Esophagus muscularis mucosa (tissue), 4 donors: ENCODE results near the gene SH3GL3. TPM values are rescaled to one million over a fixed set of nuclear protein-coding genes. Genes with fewer than 3 reads are reported as not detected.

ENCODE experiments used
- DNase-seq: peaks from one replicate; pipeline ENCODE4 v3.0.0-alpha.2; 2017; ENCODE audit errors: extremely low spot score
- H3K27ac ChIP-seq, 4 donors: fragments of 200-600 bp; sonication (generic); replicated peaks in 1 of 4; 1 replicate in 3 of 4; 2 replicates in 1 of 4; pipeline ENCODE4 v1.5.1; 2016 to 2019; ENCODE audit warnings: mild to moderate bottlenecking in 1 of 4
- H3K27me3 ChIP-seq, 4 donors: fragments of 200-600 bp; sonication (generic); one replicate each; pipeline versions ENCODE4 v1.5.1 to v1.6.0; 2016 to 2019
- H3K36me3 ChIP-seq, 4 donors: fragments of 200-600 bp; sonication (generic); one replicate each; pipeline ENCODE4 v1.5.1; 2016 to 2019
- H3K4me1 ChIP-seq, 4 donors: fragments of 200-600 bp; sonication (generic); one replicate each; pipeline ENCODE4 v1.5.1; 2016 to 2019
- H3K4me3 ChIP-seq, 4 donors: fragments of 200-600 bp; sonication (generic); 1 replicate in 2 of 4; 2 replicates in 2 of 4; pipeline ENCODE4 v1.5.1; 2016 to 2019; ENCODE audit warnings: mild to moderate bottlenecking in 4 of 4, moderate library complexity in 1 of 4
- H3K9me3 ChIP-seq, 4 donors: fragments of 200-600 bp; sonication (generic); 1 replicate in 3 of 4; 2 replicates in 1 of 4; pipeline ENCODE4 v1.5.1; 2016 to 2019
- EP300 ChIP-seq: sonication (generic); formaldehyde crosslinking; IDR thresholded peaks from one replicate; pipeline ENCODE4 v1.6.1; 2017; ENCODE audit warnings: antibody characterized with exemption
- POLR2A ChIP-seq: fragments of 450-650 bp; IDR thresholded peaks from one replicate; pipeline ENCODE4 v1.6.1; 2017; ENCODE audit warnings: antibody characterized with exemption, moderate library complexity, mild to moderate bottlenecking, low read depth
- POLR2AphosphoS5 ChIP-seq, 2 donors: sonication (generic); formaldehyde crosslinking; IDR thresholded peaks; one replicate each; pipeline ENCODE4 v1.6.1; 2017; ENCODE audit warnings: antibody characterized with exemption in 2 of 2
- WGBS: methylation state at CpG from one replicate; pipeline ENCODE4 v1.1.5; 2018; 5-methylcytosine and 5-hydroxymethylcytosine counted together
- intact Hi-C: fragments of 100-400 bp; cut with DNase I; formaldehyde crosslinking; loops from one replicate; pipeline ENCODE4 v1.15.1; 2023
- total RNA-seq, 4 donors: library from RNA; depleted of rRNA; stranded (reverse); fragments of >200 nt; gene quantifications; one replicate each; pipeline versions ENCODE4 v1.1.0 to v1.2.1, GENCODE V29; 2016
- TF ChIP-seq, protein P1 (sequence below), 3 experiments: fragments of 200-600 bp in 2 of 3; fragments of 450-650 bp in 1 of 3; sonication (generic) in 2 of 3; IDR thresholded peaks; one replicate each; pipeline ENCODE4 v1.5.1; 2017 to 2019; ENCODE audit warnings: antibody characterized with exemption in 3 of 3, mild to moderate bottlenecking in 2 of 3, moderate library complexity in 1 of 3

SH3GL3 gene
- total RNA-seq, 4 donors from 2014 or later = 0.19 TPM; not detected in 3

DNA sequence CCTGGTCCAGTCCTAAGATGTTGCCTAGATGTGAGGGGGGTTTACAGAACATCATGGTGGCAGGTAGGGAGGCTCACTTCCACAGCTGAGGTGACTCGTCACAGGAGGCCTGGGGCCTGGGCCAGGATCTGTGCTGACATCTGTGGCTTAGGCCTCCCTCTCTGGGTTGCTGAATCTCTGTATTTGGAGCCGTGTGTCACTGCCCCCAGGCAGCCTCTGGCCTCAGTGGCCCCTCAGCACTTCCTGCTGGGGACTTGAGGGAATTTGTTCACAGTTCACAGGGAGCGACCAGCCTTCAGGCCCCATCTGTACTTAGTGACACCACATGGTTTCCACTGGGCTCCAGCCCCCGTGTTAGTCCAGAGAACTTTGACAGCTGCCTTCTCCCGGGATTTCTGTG, 165.1 kb downstream of the SH3GL3 start:
- no peak overlapping the region for H3K27ac ChIP-seq
- DNase-seq = no peak
- H3K9me3 ChIP-seq = no peaks in the 10 kb centered on the region
- TF ChIP-seq EP300 = no peak
- TF ChIP-seq POLR2AphosphoS5 (IDR thresholded peaks at IDR 0.05) = no peak
- TF ChIP-seq, protein P1, sequence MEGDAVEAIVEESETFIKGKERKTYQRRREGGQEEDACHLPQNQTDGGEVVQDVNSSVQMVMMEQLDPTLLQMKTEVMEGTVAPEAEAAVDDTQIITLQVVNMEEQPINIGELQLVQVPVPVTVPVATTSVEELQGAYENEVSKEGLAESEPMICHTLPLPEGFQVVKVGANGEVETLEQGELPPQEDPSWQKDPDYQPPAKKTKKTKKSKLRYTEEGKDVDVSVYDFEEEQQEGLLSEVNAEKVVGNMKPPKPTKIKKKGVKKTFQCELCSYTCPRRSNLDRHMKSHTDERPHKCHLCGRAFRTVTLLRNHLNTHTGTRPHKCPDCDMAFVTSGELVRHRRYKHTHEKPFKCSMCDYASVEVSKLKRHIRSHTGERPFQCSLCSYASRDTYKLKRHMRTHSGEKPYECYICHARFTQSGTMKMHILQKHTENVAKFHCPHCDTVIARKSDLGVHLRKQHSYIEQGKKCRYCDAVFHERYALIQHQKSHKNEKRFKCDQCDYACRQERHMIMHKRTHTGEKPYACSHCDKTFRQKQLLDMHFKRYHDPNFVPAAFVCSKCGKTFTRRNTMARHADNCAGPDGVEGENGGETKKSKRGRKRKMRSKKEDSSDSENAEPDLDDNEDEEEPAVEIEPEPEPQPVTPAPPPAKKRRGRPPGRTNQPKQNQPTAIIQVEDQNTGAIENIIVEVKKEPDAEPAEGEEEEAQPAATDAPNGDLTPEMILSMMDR (IDR thresholded peaks at IDR 0.05) = no peak
- no peak for TF ChIP-seq POLR2A
- 60% methylated on average over 1 of the region's 5 CpGs for WGBS
- H3K4me3 ChIP-seq = no peak overlapping the region
- no peaks in the 10 kb centered on the region for H3K27me3 ChIP-seq
- peaks cover 0 to 8% (median 4%) of the 10 kb centered on the region in 4 donors for H3K4me1 ChIP-seq
- no peaks in the 10 kb centered on the region for H3K36me3 ChIP-seq
- intact Hi-C loops = no loop called here

GRCh38 chr15:83612898-83613635, 165.9 kb downstream of the SH3GL3 start:
- Histone ChIP-seq H3K4me1 (peaks cover 0 to 8% (median 4%) of the 10 kb centered on the region in 4 donors), H3K27me3 (no peaks in the 10 kb centered on the region), H3K9me3 (no peaks in the 10 kb centered on the region), H3K4me3 (no peak overlapping the region), H3K36me3 (no peaks in the 10 kb centered on the region), H3K27ac (no peak overlapping the region)
- DNase-seq = no peak
- TF ChIP-seq POLR2AphosphoS5 (IDR thresholded peaks at IDR 0.05) = no peak
- TF ChIP-seq POLR2A = no peak
- TF ChIP-seq, protein P1 (IDR thresholded peaks at IDR 0.05) = no peak
- TF ChIP-seq EP300 = no peak
- intact Hi-C loops = no loop called here
- 100% methylated on average over 2 of the region's 2 CpGs for WGBS

- Histone ChIP-seq H3K36me3 (no peaks in the 10 kb centered on the region), H3K4me1 (peaks cover 0 to 8% (median 4%) of the 10 kb centered on the region in 4 donors), H3K9me3 (no peaks in the 10 kb centered on the region), H3K27ac (no peak overlapping the region), H3K27me3 (no peaks in the 10 kb centered on the region), H3K4me3 (no peak overlapping the region)
- 41% methylated on average over 2 of the region's 2 CpGs for WGBS
- TF ChIP-seq POLR2A = no peak
- DNase-seq = no peak
- intact Hi-C loops = no loop called here
These were observed 166.6 kb downstream of the SH3GL3 start for GRCh38 chr15:83613714-83614113.

- peaks cover 0 to 7% (median 3%) of the 10 kb centered on the region in 4 donors for H3K9me3 ChIP-seq
These were observed 169.7 kb downstream of the SH3GL3 start for GRCh38 chr15:83616840-83617239.

GRCh38 chr15:83626171-83626802, 179.1 kb downstream of the SH3GL3 start:
- TF ChIP-seq POLR2A (no peak), POLR2AphosphoS5 (IDR thresholded peaks at IDR 0.05) (no peak), EP300 (no peak)
- TF ChIP-seq, protein P1 (IDR thresholded peaks at IDR 0.05) = no peak
- Histone ChIP-seq H3K27ac (no peak overlapping the region), H3K9me3 (no peaks in the 10 kb centered on the region), H3K4me1 (no peaks in the 10 kb centered on the region), H3K27me3 (no peaks in the 10 kb centered on the region), H3K36me3 (no peaks in the 10 kb centered on the region), H3K4me3 (no peak overlapping the region)
- 88% methylated on average over 2 of the region's 2 CpGs for WGBS
- no peak for DNase-seq
- intact Hi-C loops = no loop called here

More at GRCh38 chr15:83616840-83617239, 169.7 kb downstream of the SH3GL3 start:
- TF ChIP-seq EP300 = no peak
- TF ChIP-seq, protein P1 (IDR thresholded peaks at IDR 0.05) = no peak
- TF ChIP-seq POLR2AphosphoS5 (IDR thresholded peaks at IDR 0.05) = no peak
- TF ChIP-seq POLR2A = no peak
- intact Hi-C loops = no loop called here
- DNase-seq = no peak
- Histone ChIP-seq H3K36me3 (no peaks in the 10 kb centered on the region), H3K27me3 (no peaks in the 10 kb centered on the region), H3K27ac (no peak overlapping the region), H3K4me1 (peaks cover 0 to 8% (median 4%) of the 10 kb centered on the region in 4 donors), H3K4me3 (no peak overlapping the region)
- WGBS = 71% methylated on average over 1 of the region's 1 CpG
